ENCODE measurements around the gene CCL7. TPM values are rescaled to one million over a fixed set of nuclear protein-coding genes. Genes with fewer than 3 reads are reported as not detected.
A peak's percentile ranks its signal among the peaks of the same experiment; 100 is the strongest.

Gene CCL7
- total and polyA plus RNA-seq, 2 of the 4 experiments (the other 2 are of a cell fraction), result 0.18 to 0.58 TPM

DNA sequence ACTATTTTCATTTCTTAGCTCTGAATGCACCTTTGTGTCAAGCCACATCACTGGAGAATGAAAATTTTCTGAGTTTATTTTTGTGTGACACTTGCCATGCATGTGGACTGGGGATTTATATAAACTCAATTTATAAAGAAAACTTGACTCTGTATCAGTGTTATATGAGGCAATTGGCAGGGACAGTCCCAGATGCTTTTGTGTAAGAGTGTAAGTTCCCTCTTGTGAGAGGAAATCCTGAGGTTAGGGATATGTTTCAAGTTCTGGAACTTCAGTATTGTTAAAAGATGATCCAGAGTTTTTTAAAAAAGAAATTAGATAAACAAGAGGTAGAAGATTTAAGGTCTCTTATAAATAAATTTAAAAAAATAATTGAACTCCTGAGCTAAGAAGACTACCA, 38.4 kb downstream of the CCL7 start:
- H3K4me2 ChIP-seq (ENCODE audit: low read depth, low read length), result no peak overlapping the region
- no peaks in the 10 kb centered on the region for H3K9me3 ChIP-seq (ENCODE audit: control insufficient read depth, insufficient read depth, low read length)
- H3K4ac ChIP-seq (ENCODE audit: low read depth, low read length), result no peak overlapping the region
- H2AFZ ChIP-seq (replicated peaks; ENCODE audit: low read length, poor library complexity), result no peak overlapping the region
- no peaks in the 10 kb centered on the region for H4K20me1 ChIP-seq (ENCODE audit: insufficient read depth, low read length)
- H3K27ac ChIP-seq (ENCODE audit: insufficient read depth, low read length), result no peak overlapping the region
- no peak overlapping the region for H2AK9ac ChIP-seq (replicated peaks; ENCODE audit: low read depth, low read length, poor library complexity)
- H3K23ac ChIP-seq (ENCODE audit: low read depth, low read length), result no peak overlapping the region
- H3K4me3 ChIP-seq (ENCODE audit: insufficient read depth, low read depth, low read length), result no peak overlapping the region
- peak overlapping the region; percentile 9; the same call in 1 of the 2 replicates for H3K18ac ChIP-seq (ENCODE audit: low read depth, low read length)
- CTCF ChIA-PET, result interaction anchor here (0.6 to 4.3 kb wide), 3 partner anchors 53 to 107 kb away, joined by 4 to 40 read pairs (median 4); no protein-coding TSS in a partner anchor
- H3K9ac ChIP-seq (ENCODE audit: low read depth, low read length), result no peak overlapping the region
- no peak overlapping the region for H4K91ac ChIP-seq (ENCODE audit: insufficient read depth, low read depth, low read length)
- no peak for TF ChIP-seq NFE2L2 (IDR thresholded peaks at IDR 0.05; ENCODE audit: low read depth, low read length)
- no peak for TF ChIP-seq BHLHE40 (IDR thresholded peaks at IDR 0.05; ENCODE audit: low read depth, low read length)
- no peak for TF ChIP-seq MAFK (IDR thresholded peaks at IDR 0.05; ENCODE audit: low read depth, low read length)
- TF ChIP-seq, protein P1, sequence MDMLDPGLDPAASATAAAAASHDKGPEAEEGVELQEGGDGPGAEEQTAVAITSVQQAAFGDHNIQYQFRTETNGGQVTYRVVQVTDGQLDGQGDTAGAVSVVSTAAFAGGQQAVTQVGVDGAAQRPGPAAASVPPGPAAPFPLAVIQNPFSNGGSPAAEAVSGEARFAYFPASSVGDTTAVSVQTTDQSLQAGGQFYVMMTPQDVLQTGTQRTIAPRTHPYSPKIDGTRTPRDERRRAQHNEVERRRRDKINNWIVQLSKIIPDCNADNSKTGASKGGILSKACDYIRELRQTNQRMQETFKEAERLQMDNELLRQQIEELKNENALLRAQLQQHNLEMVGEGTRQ (IDR thresholded peaks at IDR 0.05; ENCODE audit: low read depth, low read length), result no peak
- TF ChIP-seq RFX5 (IDR thresholded peaks at IDR 0.05; ENCODE audit: low read depth, low read length), result no peak
- TF ChIP-seq CEBPB (IDR thresholded peaks at IDR 0.05; ENCODE audit: low read depth, low read length), result no peak
- no peak for TF ChIP-seq MXI1 (IDR thresholded peaks at IDR 0.05; ENCODE audit: borderline replicate concordance, low read depth, low read length)
- TF ChIP-seq RCOR1 (IDR thresholded peaks at IDR 0.05; ENCODE audit: insufficient replicate concordance, low read length), result no peak
- TF ChIP-seq, protein P2, sequence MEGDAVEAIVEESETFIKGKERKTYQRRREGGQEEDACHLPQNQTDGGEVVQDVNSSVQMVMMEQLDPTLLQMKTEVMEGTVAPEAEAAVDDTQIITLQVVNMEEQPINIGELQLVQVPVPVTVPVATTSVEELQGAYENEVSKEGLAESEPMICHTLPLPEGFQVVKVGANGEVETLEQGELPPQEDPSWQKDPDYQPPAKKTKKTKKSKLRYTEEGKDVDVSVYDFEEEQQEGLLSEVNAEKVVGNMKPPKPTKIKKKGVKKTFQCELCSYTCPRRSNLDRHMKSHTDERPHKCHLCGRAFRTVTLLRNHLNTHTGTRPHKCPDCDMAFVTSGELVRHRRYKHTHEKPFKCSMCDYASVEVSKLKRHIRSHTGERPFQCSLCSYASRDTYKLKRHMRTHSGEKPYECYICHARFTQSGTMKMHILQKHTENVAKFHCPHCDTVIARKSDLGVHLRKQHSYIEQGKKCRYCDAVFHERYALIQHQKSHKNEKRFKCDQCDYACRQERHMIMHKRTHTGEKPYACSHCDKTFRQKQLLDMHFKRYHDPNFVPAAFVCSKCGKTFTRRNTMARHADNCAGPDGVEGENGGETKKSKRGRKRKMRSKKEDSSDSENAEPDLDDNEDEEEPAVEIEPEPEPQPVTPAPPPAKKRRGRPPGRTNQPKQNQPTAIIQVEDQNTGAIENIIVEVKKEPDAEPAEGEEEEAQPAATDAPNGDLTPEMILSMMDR (conservative IDR thresholded peaks at IDR 0.05; ENCODE audit: low read depth, low read length), result no peak
- TF ChIP-seq FOS (IDR thresholded peaks at IDR 0.05; ENCODE audit: low read depth, low read length), result no peak
- no peak for TF ChIP-seq RAD21 (IDR thresholded peaks at IDR 0.05; ENCODE audit: low read length)
- no peak for TF ChIP-seq SMC3 (IDR thresholded peaks at IDR 0.05; ENCODE audit: low read depth, low read length)
- no peak for TF ChIP-seq CHD1 (IDR thresholded peaks at IDR 0.05; ENCODE audit: low read depth, low read length)
- TF ChIP-seq, protein P3, sequence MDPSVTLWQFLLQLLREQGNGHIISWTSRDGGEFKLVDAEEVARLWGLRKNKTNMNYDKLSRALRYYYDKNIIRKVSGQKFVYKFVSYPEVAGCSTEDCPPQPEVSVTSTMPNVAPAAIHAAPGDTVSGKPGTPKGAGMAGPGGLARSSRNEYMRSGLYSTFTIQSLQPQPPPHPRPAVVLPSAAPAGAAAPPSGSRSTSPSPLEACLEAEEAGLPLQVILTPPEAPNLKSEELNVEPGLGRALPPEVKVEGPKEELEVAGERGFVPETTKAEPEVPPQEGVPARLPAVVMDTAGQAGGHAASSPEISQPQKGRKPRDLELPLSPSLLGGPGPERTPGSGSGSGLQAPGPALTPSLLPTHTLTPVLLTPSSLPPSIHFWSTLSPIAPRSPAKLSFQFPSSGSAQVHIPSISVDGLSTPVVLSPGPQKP (IDR thresholded peaks at IDR 0.05; ENCODE audit: borderline replicate concordance, low read depth, low read length), result no peak
- no peak overlapping the region for H3K56ac ChIP-seq (ENCODE audit: extremely low read depth, insufficient read depth, low read length)
- in situ Hi-C loops (cut with MboI; ENCODE audit: low sequenced_read_pairs), result loop anchor here (5.0 kb wide), 3 partner anchors 49 to 106 kb away; partner anchors contain the start of gene CCL13
- no TSS peak for BruUV-seq (replicated peaks)
- H4K5ac ChIP-seq (ENCODE audit: low read depth, low read length), result no peak overlapping the region
- peaks cover 7% of the 10 kb centered on the region for H3K4me1 ChIP-seq (ENCODE audit: control insufficient read depth, insufficient read depth, low read length)
- no peak overlapping the region for H2AK5ac ChIP-seq (ENCODE audit: low read depth, low read length)
- H2BK5ac ChIP-seq (ENCODE audit: low read depth, low read length, poor library complexity, severe bottlenecking), result no peak overlapping the region
- DNase-seq, result no peak
- H3K9me1 ChIP-seq (ENCODE audit: insufficient read depth, low read length), result no peaks in the 10 kb centered on the region
- no peaks in the 10 kb centered on the region for H3K27me3 ChIP-seq (ENCODE audit: control insufficient read depth, insufficient read depth, low read length)
- no peak overlapping the region for H2BK15ac ChIP-seq (ENCODE audit: low read depth, low read length)
- POLR2A ChIA-PET (ENCODE audit: unreplicated experiment), result no interaction called here
- H2BK120ac ChIP-seq (ENCODE audit: low read depth, low read length), result no peak overlapping the region
- H3K79me1 ChIP-seq (ENCODE audit: low read depth in 1 of 2, low read length in 2 of 2), result no peaks in the 10 kb centered on the region
- H2BK20ac ChIP-seq (ENCODE audit: low read depth, low read length), result no peak overlapping the region
- H3K36me3 ChIP-seq (ENCODE audit: control insufficient read depth, insufficient read depth, low read length), result no peaks in the 10 kb centered on the region
- intact Hi-C loops (cut with micrococcal nuclease), result no loop called here
- no peak overlapping the region for H3K14ac ChIP-seq (replicated peaks; ENCODE audit: low read depth, low read length)
- dilution Hi-C loops (cut with HindIII; ENCODE audit: low sequenced_read_pairs, unreplicated experiment), result no loop called here
- H4K8ac ChIP-seq (ENCODE audit: low read depth in 2 of 2, low read length in 2 of 2), result no peak overlapping the region
- ATAC-seq (ENCODE audit: low read depth), result no peak
